Measurements from ENCODE around the gene FOXL2NB. TPM values are rescaled to one million over a fixed set of nuclear protein-coding genes. Genes with fewer than 3 reads are reported as not detected.

FOXL2NB gene
- total and polyA plus RNA-seq, 2 of the 13 experiments (the other 11 are each of a cell fraction or from before 2014, with no cell fraction given), result not detected

- POLR2A ChIA-PET, result no interaction called here
- FAIRE-seq (no peak), DNase-seq (ENCODE audit: low spot score) (no peak), ATAC-seq (no peak)
- no peak overlapping the region for H2AFZ ChIP-seq (ENCODE audit: low read length)
- H3K4me1 ChIP-seq (ENCODE audit: insufficient read depth, low read length), result peaks cover 37% of the 10 kb centered on the region
- H3K36me3 ChIP-seq (replicated peaks in 1 of 2; ENCODE audit: control insufficient read depth in 1 of 2, insufficient read depth in 2 of 2, low read length in 2 of 2), result no peaks in the 10 kb centered on the region
- intact Hi-C loops (cut with micrococcal nuclease; ENCODE audit: unreplicated experiment), result no loop called here
- CTCF ChIA-PET (ENCODE audit: low intra/inter-chr PET ratio, low total read pairs), result no interaction called here
- H3K4me3 ChIP-seq (replicated peaks in 1 of 3; ENCODE audit: insufficient read depth in 1 of 3, low read depth in 2 of 3, low read length in 3 of 3), result no peak overlapping the region
- in situ Hi-C loops (cut with HindIII; ENCODE audit: extremely low pct_ligation_motif_present, low pct_unique_long_range_greater_than_20kb), result no loop called here
- H3K27me3 ChIP-seq (ENCODE audit: control insufficient read depth in 1 of 2, insufficient read depth in 2 of 2, low read length in 2 of 2), result peaks cover 16 to 53% of the 10 kb centered on the region in 2 experiments; a peak in 4 of 5 replicates
- no peaks in the 10 kb centered on the region for H3K9me3 ChIP-seq (ENCODE audit: low read length)
- no peak overlapping the region for H3K27ac ChIP-seq (ENCODE audit: extremely low read length, insufficient read depth, low read length)
- no peak overlapping the region for H3K9ac ChIP-seq (ENCODE audit: insufficient read depth, low read depth, low read length)
- WGBS (ENCODE audit: low lambda C conversion rate), result 11% methylated on average over 2 of the region's 3 CpGs
- H3K79me2 ChIP-seq (ENCODE audit: insufficient read depth, low read length), result no peaks in the 10 kb centered on the region
- H4K20me1 ChIP-seq (ENCODE audit: insufficient read depth, low read length), result no peaks in the 10 kb centered on the region
- H3K4me2 ChIP-seq (ENCODE audit: low read depth, low read length), result no peak overlapping the region
- BruUV-seq (replicated peaks), result no TSS peak
- TF ChIP-seq ZMYM2 (CRISPR knock-in tag; IDR thresholded peaks at IDR 0.05) (no peak), NPAS2 (CRISPR knock-in tag; IDR thresholded peaks at IDR 0.05; ENCODE audit: borderline replicate concordance) (no peak), PRDM4 (CRISPR knock-in tag; IDR thresholded peaks at IDR 0.05; ENCODE audit: borderline replicate concordance) (no peak), ZNF12 (CRISPR knock-in tag; IDR thresholded peaks at IDR 0.05) (no peak), ZSCAN29 (CRISPR knock-in tag; conservative IDR thresholded peaks at IDR 0.05) (no peak), GPBP1L1 (CRISPR knock-in tag; IDR thresholded peaks at IDR 0.05) (no peak), ZNF430 (CRISPR knock-in tag; IDR thresholded peaks at IDR 0.05) (no peak), ZNF547 (CRISPR knock-in tag; IDR thresholded peaks at IDR 0.05) (no peak), ARHGAP35 (CRISPR knock-in tag; IDR thresholded peaks at IDR 0.05; ENCODE audit: borderline replicate concordance) (no peak), NFIB (CRISPR knock-in tag; IDR thresholded peaks at IDR 0.05; ENCODE audit: borderline replicate concordance) (no peak)
- TF ChIP-seq, protein P1, sequence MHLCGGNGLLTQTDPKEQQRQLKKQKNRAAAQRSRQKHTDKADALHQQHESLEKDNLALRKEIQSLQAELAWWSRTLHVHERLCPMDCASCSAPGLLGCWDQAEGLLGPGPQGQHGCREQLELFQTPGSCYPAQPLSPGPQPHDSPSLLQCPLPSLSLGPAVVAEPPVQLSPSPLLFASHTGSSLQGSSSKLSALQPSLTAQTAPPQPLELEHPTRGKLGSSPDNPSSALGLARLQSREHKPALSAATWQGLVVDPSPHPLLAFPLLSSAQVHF (CRISPR knock-in tag; IDR thresholded peaks at IDR 0.05), result no peak
- TF ChIP-seq, protein P2, sequence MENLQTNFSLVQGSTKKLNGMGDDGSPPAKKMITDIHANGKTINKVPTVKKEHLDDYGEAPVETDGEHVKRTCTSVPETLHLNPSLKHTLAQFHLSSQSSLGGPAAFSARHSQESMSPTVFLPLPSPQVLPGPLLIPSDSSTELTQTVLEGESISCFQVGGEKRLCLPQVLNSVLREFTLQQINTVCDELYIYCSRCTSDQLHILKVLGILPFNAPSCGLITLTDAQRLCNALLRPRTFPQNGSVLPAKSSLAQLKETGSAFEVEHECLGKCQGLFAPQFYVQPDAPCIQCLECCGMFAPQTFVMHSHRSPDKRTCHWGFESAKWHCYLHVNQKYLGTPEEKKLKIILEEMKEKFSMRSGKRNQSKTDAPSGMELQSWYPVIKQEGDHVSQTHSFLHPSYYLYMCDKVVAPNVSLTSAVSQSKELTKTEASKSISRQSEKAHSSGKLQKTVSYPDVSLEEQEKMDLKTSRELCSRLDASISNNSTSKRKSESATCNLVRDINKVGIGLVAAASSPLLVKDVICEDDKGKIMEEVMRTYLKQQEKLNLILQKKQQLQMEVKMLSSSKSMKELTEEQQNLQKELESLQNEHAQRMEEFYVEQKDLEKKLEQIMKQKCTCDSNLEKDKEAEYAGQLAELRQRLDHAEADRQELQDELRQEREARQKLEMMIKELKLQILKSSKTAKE (CRISPR knock-in tag; IDR thresholded peaks at IDR 0.05; ENCODE audit: borderline replicate concordance), result no peak
- TF ChIP-seq, protein P3, sequence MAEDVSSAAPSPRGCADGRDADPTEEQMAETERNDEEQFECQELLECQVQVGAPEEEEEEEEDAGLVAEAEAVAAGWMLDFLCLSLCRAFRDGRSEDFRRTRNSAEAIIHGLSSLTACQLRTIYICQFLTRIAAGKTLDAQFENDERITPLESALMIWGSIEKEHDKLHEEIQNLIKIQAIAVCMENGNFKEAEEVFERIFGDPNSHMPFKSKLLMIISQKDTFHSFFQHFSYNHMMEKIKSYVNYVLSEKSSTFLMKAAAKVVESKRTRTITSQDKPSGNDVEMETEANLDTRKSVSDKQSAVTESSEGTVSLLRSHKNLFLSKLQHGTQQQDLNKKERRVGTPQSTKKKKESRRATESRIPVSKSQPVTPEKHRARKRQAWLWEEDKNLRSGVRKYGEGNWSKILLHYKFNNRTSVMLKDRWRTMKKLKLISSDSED (CRISPR knock-in tag; IDR thresholded peaks at IDR 0.05), result no peak
Observed at GRCh38 chr3:138933981-138934691, 12.9 kb upstream of the FOXL2NB start.

All from HepG2 (cell line).